Lung (tissue), 12 donors: ENCODE results near the gene GRK1. TPM values are rescaled to one million over a fixed set of nuclear protein-coding genes. Genes with fewer than 3 reads are reported as not detected.

Experiments
- ATAC-seq: fragments of 200-7000 bp; cut with Tn5 transposase; one replicate; pipeline ENCODE4 v1.9.1; 2020; ENCODE audit warnings: moderate number of reproducible peaks; ENCODE audit not compliant: insufficient read depth, low FRiP score
- DNase-seq, 3 donors: peaks; one replicate each; pipeline ENCODE4 v3.0.0-alpha.2; 2013 to 2017
- H3K27ac ChIP-seq, 2 donors: one replicate each; pipeline ENCODE4 v1.5.1; 2013; ENCODE audit warnings: mild to moderate bottlenecking in 2 of 2, moderate library complexity in 2 of 2, control low read depth in 1 of 2, inconsistent platforms in 1 of 2, low read depth in 1 of 2, low read length in 1 of 2
- H3K27me3 ChIP-seq, 3 donors: one replicate each; pipeline ENCODE4 v1.5.1; 2013; ENCODE audit warnings: low read length in 2 of 3; ENCODE audit not compliant: control insufficient read depth in 3 of 3, insufficient read depth in 3 of 3
- H3K36me3 ChIP-seq, 4 donors: one replicate each; pipeline ENCODE4 v1.5.1; 2013; ENCODE audit warnings: low read length in 4 of 4, mild to moderate bottlenecking in 1 of 4, moderate library complexity in 1 of 4; ENCODE audit not compliant: control insufficient read depth in 4 of 4, insufficient read depth in 4 of 4
- H3K4me1 ChIP-seq, 5 donors: one replicate each; pipeline ENCODE4 v1.5.1; 2013; ENCODE audit warnings: low read length in 5 of 5, mild to moderate bottlenecking in 2 of 5, moderate library complexity in 1 of 5; ENCODE audit not compliant: control insufficient read depth in 5 of 5, insufficient read depth in 5 of 5
- H3K4me3 ChIP-seq: one replicate; pipeline ENCODE4 v1.5.1; 2013; ENCODE audit warnings: mild to moderate bottlenecking, control low read depth, moderate library complexity
- H3K9ac ChIP-seq, 2 donors: one replicate each; pipeline ENCODE4 v1.5.1; 2013; ENCODE audit warnings: low read length in 2 of 2, control low read depth in 1 of 2; ENCODE audit not compliant: insufficient read depth in 1 of 2
- H3K9me3 ChIP-seq, 4 donors: one replicate each; pipeline ENCODE4 v1.5.1; 2013; ENCODE audit warnings: low read length in 3 of 4, mild to moderate bottlenecking in 1 of 4, moderate library complexity in 1 of 4; ENCODE audit not compliant: control insufficient read depth in 4 of 4, insufficient read depth in 3 of 4
- CTCF ChIP-seq: IDR thresholded peaks from 2 replicates; pipeline ENCODE4 v1.5.1; 2012; ENCODE audit warnings: mild to moderate bottlenecking; ENCODE audit errors: control extremely low read depth, extremely low read depth
- WGBS, 2 donors: extraction: QIAGEN DNeasy Blood & Tissue Kit; methylation state at CpG; one replicate each; pipeline ENCODE4 v1.1.7; 2013; 5-methylcytosine and 5-hydroxymethylcytosine counted together
- polyA plus RNA-seq, 2 donors: library from polyadenylated mRNA; stranded (reverse); fragments of 200-250 nt; gene quantifications; one replicate each; pipeline ENCODE4 v1.2.1, GENCODE V29; 2013
- total RNA-seq, 2 donors: library from RNA; depleted of rRNA in 1 of 2; stranded (reverse); fragments of >200 nt in 1 of 2; gene quantifications; one replicate each; pipeline ENCODE4 v1.2.1, GENCODE V29; 2014 to 2021
- donor health status: control.
- donor health status: control.
- donor health status: Bipolar disorder and iron deficiency.
- donor health status: healthy.
- donor health status: DM: yes; HTN: yes; CAD: no.

The GRK1 gene
- total and polyA plus RNA-seq, 4 donors = 0.03 to 3.1 TPM; not detected in 2

GRCh38 chr13:113631341-113632095 is 35.5 kb upstream of the GRK1 start:
- Histone ChIP-seq H3K36me3 (peaks cover 4 to 48% (median 22%) of the 10 kb centered on the region in 4 donors), H3K4me3 (no peak overlapping the region), H3K9me3 (no peaks in the 10 kb centered on the region), H3K27ac (no peak overlapping the region), H3K27me3 (no peaks in the 10 kb centered on the region), H3K9ac (no peak overlapping the region), H3K4me1 (no peaks in the 10 kb centered on the region)
- TF ChIP-seq CTCF = no peak
- DNase-seq (no peak), ATAC-seq (no peak)
- 96 to 97% methylated on average over 42 of the region's 42 CpGs for WGBS, 2 donors

GRCh38 chr13:113632706-113633484 is 34.1 kb upstream of the GRK1 start:
- H3K27me3 ChIP-seq = no peaks in the 10 kb centered on the region
- no peak for TF ChIP-seq CTCF
- peaks cover 14 to 57% (median 27%) of the 10 kb centered on the region in 4 donors for H3K36me3 ChIP-seq
- no peak overlapping the region for H3K27ac ChIP-seq
- H3K9me3 ChIP-seq = no peaks in the 10 kb centered on the region
- H3K4me1 ChIP-seq = no peaks in the 10 kb centered on the region
- ATAC-seq (no peak), DNase-seq (no peak)
- H3K4me3 ChIP-seq = no peak overlapping the region
- WGBS, 2 donors = 93 to 96% methylated on average over 37 to 38 of the region's 38 CpGs
- no peak overlapping the region for H3K9ac ChIP-seq

- 97 to 98% methylated on average over 18 of the region's 18 CpGs for WGBS, 2 donors
- no peak for TF ChIP-seq CTCF
- no peak for ATAC-seq
- Histone ChIP-seq H3K27ac (no peak overlapping the region), H3K9ac (no peak overlapping the region), H3K36me3 (peaks cover 19 to 62% (median 29%) of the 10 kb centered on the region in 4 donors), H3K4me1 (no peaks in the 10 kb centered on the region), H3K4me3 (no peak overlapping the region), H3K27me3 (no peaks in the 10 kb centered on the region), H3K9me3 (no peaks in the 10 kb centered on the region)
- no peak for DNase-seq
These were observed 33.5 kb upstream of the GRK1 start for GRCh38 chr13:113633485-113633873.
